Parathyroid adenoma (tissue), 2 donors: ENCODE measurements around the gene PLPP2.

Experiments used
- H2AFZ ChIP-seq: fragments of 300-600 bp; sonication (generic); one replicate; pipeline ENCODE4 v1.7.0; 2017; ENCODE audit warnings: antibody characterized with exemption, mild to moderate bottlenecking
- H3K27ac ChIP-seq: fragments of 300-600 bp; sonication (generic); one replicate; pipeline ENCODE4 v1.7.0; 2017
- H3K27me3 ChIP-seq: fragments of 300-600 bp; sonication (generic); one replicate; pipeline ENCODE4 v1.7.0; 2017; ENCODE audit warnings: low read length; ENCODE audit not compliant: control insufficient read depth, insufficient read depth
- H3K36me3 ChIP-seq: fragments of 300-600 bp; sonication (generic); one replicate; pipeline ENCODE4 v1.7.0; 2017; ENCODE audit warnings: low read length; ENCODE audit not compliant: control insufficient read depth, insufficient read depth
- H3K4me1 ChIP-seq: fragments of 300-600 bp; sonication (generic); one replicate; pipeline ENCODE4 v1.7.0; 2017; ENCODE audit warnings: control low read depth
- H3K4me2 ChIP-seq: fragments of 300-600 bp; sonication (generic); one replicate; pipeline ENCODE4 v1.7.0; 2017; ENCODE audit warnings: low read length
- H3K4me3 ChIP-seq: fragments of 300-600 bp; sonication (generic); one replicate; pipeline ENCODE4 v1.7.0; 2017; ENCODE audit warnings: low read depth, low read length
- H3K79me2 ChIP-seq: fragments of 300-600 bp; sonication (generic); one replicate; pipeline ENCODE4 v1.7.0; 2017; ENCODE audit warnings: control low read depth
- H3K9ac ChIP-seq: fragments of 300-600 bp; sonication (generic); one replicate; pipeline ENCODE4 v1.7.0; 2017; ENCODE audit warnings: mild to moderate bottlenecking
- H3K9me3 ChIP-seq: fragments of 300-600 bp; sonication (generic); one replicate; pipeline ENCODE4 v1.7.0; 2017; ENCODE audit warnings: low read length; ENCODE audit not compliant: control insufficient read depth
- TF ChIP-seq, protein P1 (sequence below): fragments of 300-600 bp; sonication (generic); IDR thresholded peaks from one replicate; pipeline ENCODE4 v1.7.0; 2017; ENCODE audit warnings: antibody characterized with exemption, mild to moderate bottlenecking
- donor health status: primary hyperparathyroidism.

The PLPP2 gene

DNA sequence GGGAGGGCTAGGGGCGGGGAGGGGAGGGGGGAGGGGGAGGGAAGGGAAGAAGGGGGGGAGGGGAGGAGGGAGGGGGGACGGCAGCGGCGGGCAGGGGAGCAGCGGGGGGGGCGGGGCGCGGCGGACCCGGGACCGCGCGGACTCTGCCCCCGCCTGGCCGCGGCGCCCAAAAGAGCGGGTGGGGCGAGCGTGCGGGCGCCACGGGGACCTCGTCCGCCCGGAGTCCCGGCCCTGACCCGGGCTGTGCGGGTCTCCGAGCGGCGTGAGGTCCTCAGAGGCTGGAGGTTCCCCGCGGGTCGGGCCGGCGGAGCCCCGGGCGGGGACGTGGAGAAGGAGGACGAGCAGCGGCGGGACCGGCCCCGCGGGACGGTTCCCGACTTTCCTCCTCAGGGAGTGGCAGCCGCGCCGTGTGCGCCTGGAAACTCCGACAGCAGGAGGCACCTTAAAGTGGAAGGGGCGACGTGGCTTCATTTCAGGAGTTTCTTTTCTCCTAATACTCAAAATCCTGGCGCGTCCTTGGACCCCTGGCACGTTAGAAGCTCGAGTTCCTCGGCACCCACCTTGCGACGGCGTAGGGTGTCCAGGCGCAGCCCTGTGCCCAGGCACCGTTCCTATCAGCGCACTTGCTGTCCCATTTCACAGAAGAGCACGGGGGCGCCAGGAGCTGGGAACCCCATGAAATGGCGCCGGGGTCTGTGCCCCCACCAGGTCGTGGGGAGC lies 518 bp upstream of the PLPP2 start:
- Histone ChIP-seq H3K27me3 (peaks cover 2% of the 10 kb centered on the region), H3K9ac (no peak overlapping the region), H3K27ac (no peak overlapping the region), H3K79me2 (no peaks in the 10 kb centered on the region), H3K36me3 (no peaks in the 10 kb centered on the region), H3K4me2 (peak overlapping the region; percentile 31), H3K9me3 (no peaks in the 10 kb centered on the region), H3K4me1 (peaks cover 8% of the 10 kb centered on the region), H3K4me3 (no peak overlapping the region), H2AFZ (peak overlapping the region; percentile 60)
- TF ChIP-seq, protein P1, sequence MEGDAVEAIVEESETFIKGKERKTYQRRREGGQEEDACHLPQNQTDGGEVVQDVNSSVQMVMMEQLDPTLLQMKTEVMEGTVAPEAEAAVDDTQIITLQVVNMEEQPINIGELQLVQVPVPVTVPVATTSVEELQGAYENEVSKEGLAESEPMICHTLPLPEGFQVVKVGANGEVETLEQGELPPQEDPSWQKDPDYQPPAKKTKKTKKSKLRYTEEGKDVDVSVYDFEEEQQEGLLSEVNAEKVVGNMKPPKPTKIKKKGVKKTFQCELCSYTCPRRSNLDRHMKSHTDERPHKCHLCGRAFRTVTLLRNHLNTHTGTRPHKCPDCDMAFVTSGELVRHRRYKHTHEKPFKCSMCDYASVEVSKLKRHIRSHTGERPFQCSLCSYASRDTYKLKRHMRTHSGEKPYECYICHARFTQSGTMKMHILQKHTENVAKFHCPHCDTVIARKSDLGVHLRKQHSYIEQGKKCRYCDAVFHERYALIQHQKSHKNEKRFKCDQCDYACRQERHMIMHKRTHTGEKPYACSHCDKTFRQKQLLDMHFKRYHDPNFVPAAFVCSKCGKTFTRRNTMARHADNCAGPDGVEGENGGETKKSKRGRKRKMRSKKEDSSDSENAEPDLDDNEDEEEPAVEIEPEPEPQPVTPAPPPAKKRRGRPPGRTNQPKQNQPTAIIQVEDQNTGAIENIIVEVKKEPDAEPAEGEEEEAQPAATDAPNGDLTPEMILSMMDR: no peak

DNA sequence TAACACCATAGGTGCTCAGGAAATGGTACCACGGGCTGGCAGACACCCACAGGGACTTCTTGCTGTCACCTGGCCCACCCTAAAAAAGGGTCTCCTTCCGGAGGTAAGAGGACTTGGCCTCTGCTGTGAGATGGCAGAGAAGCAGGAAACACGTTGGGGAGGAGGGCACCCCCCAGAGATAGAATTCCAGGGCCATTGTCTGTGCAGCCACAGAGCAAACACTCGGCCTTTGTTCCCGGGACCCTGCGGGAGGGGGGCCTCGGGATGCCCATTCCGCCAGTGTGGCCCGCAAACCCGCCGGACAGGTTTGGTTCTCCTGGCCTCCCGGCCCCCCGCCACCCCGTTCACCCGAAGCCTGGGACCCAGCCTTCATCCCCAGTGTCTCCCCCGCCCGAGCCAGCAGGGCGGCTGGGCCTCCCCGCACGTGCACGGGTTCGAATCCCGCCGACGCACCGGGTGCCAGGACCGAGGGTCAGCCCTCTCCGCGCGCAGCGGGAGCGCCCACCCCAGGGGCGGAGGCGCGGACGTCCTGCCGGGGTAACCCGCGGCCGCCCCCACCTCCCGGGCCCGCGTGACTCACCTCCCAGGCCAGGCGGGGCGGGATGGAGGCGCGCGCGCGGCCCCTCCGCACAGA lies 714 bp downstream of the PLPP2 start:
- H3K9ac ChIP-seq: peak overlapping the region; percentile 49
- H3K27me3 ChIP-seq: peaks cover 2% of the 10 kb centered on the region
- H3K4me3 ChIP-seq: no peak overlapping the region
- peak overlapping the region; percentile 82 for H2AFZ ChIP-seq
- TF ChIP-seq, protein P1: no peak
- H3K79me2 ChIP-seq: no peaks in the 10 kb centered on the region
- H3K9me3 ChIP-seq: no peaks in the 10 kb centered on the region
- H3K27ac ChIP-seq: peak overlapping the region; percentile 86
- peak overlapping the region; percentile 42 for H3K4me2 ChIP-seq
- H3K36me3 ChIP-seq: no peaks in the 10 kb centered on the region
- H3K4me1 ChIP-seq: peaks cover 8% of the 10 kb centered on the region

DNA sequence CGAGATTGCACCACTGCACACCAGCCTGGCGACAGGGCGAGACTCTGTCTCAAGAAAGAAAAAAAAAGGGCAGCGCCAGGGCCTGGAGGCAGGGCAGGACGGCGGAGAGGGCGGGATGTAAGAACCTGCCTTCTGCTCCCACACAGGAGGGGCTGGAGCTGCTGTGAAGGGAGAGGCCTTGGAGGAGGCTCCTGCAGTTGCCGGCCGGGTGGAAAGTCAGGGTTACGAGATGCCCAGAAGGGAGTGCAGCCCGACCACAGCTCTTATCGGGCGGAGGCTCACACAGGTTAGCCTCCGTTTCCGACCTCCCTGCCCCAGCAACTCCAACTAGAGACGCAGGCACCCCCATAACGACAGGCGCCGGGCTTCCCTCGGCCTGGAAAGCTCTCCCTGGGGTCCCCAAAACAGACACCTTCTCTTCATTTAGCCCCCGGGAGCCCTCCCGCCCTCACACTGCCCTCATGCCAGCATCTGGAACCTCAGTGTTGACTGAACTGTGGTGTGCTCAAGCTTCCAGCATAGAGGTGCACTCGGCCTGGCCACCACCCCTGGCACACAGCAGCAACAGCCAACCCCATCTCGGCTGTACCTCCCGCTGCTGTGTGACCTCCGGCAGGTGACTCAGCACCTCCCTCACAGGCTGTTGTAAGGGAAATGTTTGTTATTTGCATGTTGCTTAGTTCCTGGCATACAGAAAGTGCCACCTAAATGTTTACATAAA lies 1.4 kb downstream of the PLPP2 start:
- no peak overlapping the region for H3K9ac ChIP-seq
- H3K27me3 ChIP-seq: peaks cover 2% of the 10 kb centered on the region
- H3K4me3 ChIP-seq: no peak overlapping the region

DNA sequence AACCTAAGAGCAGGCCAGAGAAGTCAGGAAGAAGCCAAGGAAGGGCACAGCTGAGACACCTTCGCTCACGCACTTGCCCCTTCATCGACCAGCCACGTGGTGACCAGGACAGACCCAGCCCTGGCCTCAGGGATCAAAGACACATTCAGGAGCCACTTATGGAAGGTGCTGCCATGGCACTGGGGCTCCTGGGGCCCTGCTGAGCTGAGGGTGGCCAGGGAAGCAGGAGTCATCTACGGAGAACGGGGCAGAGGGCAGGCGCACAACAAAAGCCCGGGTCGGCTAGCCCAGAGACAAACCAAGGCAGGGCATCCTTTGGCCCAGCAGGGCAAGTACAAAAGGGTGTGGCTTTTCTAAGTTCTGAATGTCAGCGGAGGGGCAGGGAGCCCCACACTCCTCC lies 2.3 kb downstream of the PLPP2 start:
- H3K27ac ChIP-seq: peak overlapping the region; percentile 19
- H3K9ac ChIP-seq: no peak overlapping the region
- TF ChIP-seq, protein P1: no peak
- H3K27me3 ChIP-seq: no peaks in the 10 kb centered on the region
- no peak overlapping the region for H2AFZ ChIP-seq
- no peaks in the 10 kb centered on the region for H3K4me1 ChIP-seq
- no peak overlapping the region for H3K4me3 ChIP-seq
- H3K36me3 ChIP-seq: no peaks in the 10 kb centered on the region
- H3K4me2 ChIP-seq: no peak overlapping the region
- H3K9me3 ChIP-seq: no peaks in the 10 kb centered on the region
- no peaks in the 10 kb centered on the region for H3K79me2 ChIP-seq

More for the DNA sequence above, 1.4 kb downstream of the PLPP2 start:
- Histone ChIP-seq H3K4me1 (peaks cover 6% of the 10 kb centered on the region), H2AFZ (peak overlapping the region; percentile 82), H3K9me3 (no peaks in the 10 kb centered on the region), H3K4me2 (no peak overlapping the region), H3K36me3 (no peaks in the 10 kb centered on the region), H3K27ac (peak overlapping the region; percentile 86), H3K79me2 (no peaks in the 10 kb centered on the region)
- TF ChIP-seq, protein P1: no peak
